Keratinocyte (primary cell): ENCODE measurements around the gene DDX47. TPM values are rescaled to one million over a fixed set of nuclear protein-coding genes. Genes with fewer than 3 reads are reported as not detected.

ENCODE experiments used
- DNase-seq: peaks from one replicate; pipeline ENCODE4 v3.0.0-alpha.2; 2011; ENCODE audit warnings: low read depth, missing footprints, low spot score
- FAIRE-seq: peaks from 2 replicates; lab custom pipeline; 2011; peaks lifted over from hg19 to GRCh38; lab: Jason Lieb, UNC
- H2AFZ ChIP-seq: 2 replicates; pipeline ENCODE4 v1.6.0; 2012; ENCODE audit warnings: low read length, control low read depth, inconsistent platforms; ENCODE audit not compliant: control insufficient read depth
- H3K27ac ChIP-seq: 2 replicates; pipeline ENCODE4 v1.5.1; 2011; ENCODE audit warnings: low read length; ENCODE audit not compliant: control insufficient read depth, insufficient read depth
- H3K27me3 ChIP-seq: 3 replicates; pipeline ENCODE4 v1.6.0; 2011; ENCODE audit warnings: low read length; ENCODE audit not compliant: control insufficient read depth, insufficient read depth; ENCODE audit errors: extremely low read depth
- H3K36me3 ChIP-seq, 2 experiments: 2 replicates in 1 of 2; 3 replicates in 1 of 2; pipeline ENCODE4 v1.5.1; 2011; ENCODE audit warnings: low read length in 2 of 2, mild to moderate bottlenecking in 1 of 2; ENCODE audit not compliant: control insufficient read depth in 2 of 2, insufficient read depth in 2 of 2; ENCODE audit errors: extremely low read depth in 1 of 2
- H3K4me1 ChIP-seq: 3 replicates; pipeline ENCODE4 v1.5.1; 2011; ENCODE audit warnings: low read length; ENCODE audit not compliant: control insufficient read depth, insufficient read depth; ENCODE audit errors: extremely low read depth
- H3K4me2 ChIP-seq: 3 replicates; pipeline ENCODE4 v1.6.0; 2011; ENCODE audit warnings: low read depth, low read length; ENCODE audit not compliant: control insufficient read depth, insufficient read depth; ENCODE audit errors: extremely low read depth
- H3K4me3 ChIP-seq, 3 experiments: fragments of 200-600 bp in 1 of 3; sonication (generic) in 1 of 3; 2 replicates in 2 of 3; 3 replicates in 1 of 3; pipeline ENCODE4 v1.5.1; 2011 to 2016; ENCODE audit warnings: low read length in 3 of 3, mild to moderate bottlenecking in 3 of 3, control low read depth in 2 of 3, inconsistent platforms in 1 of 3, low read depth in 1 of 3, mixed read lengths in 1 of 3, mixed run types in 1 of 3, moderate library complexity in 1 of 3; ENCODE audit not compliant: control insufficient read depth in 2 of 3, insufficient read depth in 2 of 3; ENCODE audit errors: extremely low read depth in 1 of 3
- H3K79me2 ChIP-seq: 2 replicates; pipeline ENCODE4 v1.6.0; 2012; ENCODE audit warnings: low read length; ENCODE audit not compliant: control insufficient read depth, insufficient read depth
- H3K9ac ChIP-seq: 3 replicates; pipeline ENCODE4 v1.6.0; 2011; ENCODE audit warnings: low read length; ENCODE audit not compliant: control insufficient read depth, insufficient read depth; ENCODE audit errors: extremely low read depth
- H3K9me1 ChIP-seq: 3 replicates; pipeline ENCODE4 v1.6.0; 2011; ENCODE audit warnings: low read length; ENCODE audit not compliant: control insufficient read depth, insufficient read depth; ENCODE audit errors: extremely low read depth
- H3K9me3 ChIP-seq: 2 replicates; pipeline ENCODE4 v1.5.1; 2012; ENCODE audit warnings: low read depth, low read length; ENCODE audit not compliant: control insufficient read depth
- H4K20me1 ChIP-seq: 3 replicates; pipeline ENCODE4 v1.6.0; 2011; ENCODE audit warnings: low read length; ENCODE audit not compliant: control insufficient read depth, insufficient read depth; ENCODE audit errors: extremely low read depth
- EZH2 ChIP-seq: IDR thresholded peaks from one replicate; pipeline ENCODE4 v1.6.1; 2012; ENCODE audit warnings: inconsistent platforms, mild to moderate bottlenecking, low read length, moderate library complexity
- dilution Hi-C: fragments of 300-500 bp; cut with MboI; formaldehyde crosslinking; loops from one replicate; pipeline ENCODE4 v1.7.0; 2020; ENCODE audit warnings: low sequenced_read_pairs; ENCODE audit not compliant: extremely low pct_ligation_motif_present
- polyA plus RNA-seq, 5 experiments: library from polyadenylated mRNA; depleted of rRNA in 3 of 5; stranded (reverse) in 3 of 5; stranded (forward) in 1 of 5; unstranded in 1 of 5; fragments of >200 nt; gene quantifications; 1 replicate in 1 of 5; 2 replicates in 3 of 5; 3 replicates in 1 of 5; pipeline versions ENCODE4 v1.2.1 to v1.2.3, GENCODE V29; 2011 to 2012; ENCODE audit warnings: missing spikeins in 2 of 5, low read depth in 1 of 5, low replicate concordance in 1 of 5
- TF ChIP-seq, protein P1 (sequence below), 3 experiments: IDR thresholded peaks in 1 of 3; conservative IDR thresholded peaks in 1 of 3; optimal IDR thresholded peaks in 1 of 3; 2 replicates in 2 of 3; 3 replicates in 1 of 3; pipeline versions ENCODE3 to v1.5.1; 2011; ENCODE audit warnings: low read length in 3 of 3, mild to moderate bottlenecking in 3 of 3, moderate library complexity in 2 of 3, control low read depth in 1 of 3, inconsistent platforms in 1 of 3; ENCODE audit not compliant: insufficient read depth in 2 of 3; ENCODE audit errors: extremely low read depth in 1 of 3

DDX47 gene
- polyA plus RNA-seq, 1 donor (not counting 4 experiments of a cell fraction or from before 2014, with no cell fraction given), result 90.2 TPM

DNA sequence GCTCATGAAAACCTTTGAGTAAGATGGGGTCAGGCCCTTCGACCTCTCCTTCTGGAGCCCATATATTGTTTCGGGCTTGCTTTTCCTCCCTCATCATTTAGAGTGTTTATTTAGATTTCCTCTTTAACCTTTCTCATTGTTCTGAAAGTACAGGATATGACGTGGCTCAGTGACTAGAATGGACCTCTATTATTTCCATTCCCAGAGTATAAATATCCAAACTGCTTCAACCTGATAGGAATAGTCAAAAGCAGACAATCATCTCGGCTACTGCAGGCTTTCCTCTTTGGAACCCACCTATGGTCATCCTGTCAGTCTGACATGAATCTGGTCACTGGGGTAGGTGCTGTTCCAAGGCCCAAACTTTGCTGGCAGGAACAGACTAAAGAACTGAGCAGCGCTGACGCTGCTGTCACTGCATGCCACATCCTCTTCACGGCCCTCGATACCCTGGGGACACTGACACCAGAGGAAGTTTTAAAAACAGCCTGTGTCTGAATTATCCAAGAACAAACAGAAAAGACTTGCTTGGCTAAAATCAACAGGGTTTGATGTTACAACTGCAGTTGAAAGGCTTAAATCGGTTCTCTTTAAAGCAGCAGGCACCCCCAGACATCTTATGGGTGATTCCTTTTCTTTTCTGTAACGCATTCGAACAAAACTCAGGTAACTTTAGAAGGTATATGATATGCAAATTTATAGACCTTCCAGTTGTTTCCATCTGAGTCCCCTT, 5.0 kb upstream of the DDX47 start:
- no peak for TF ChIP-seq EZH2
- TF ChIP-seq, protein P1, sequence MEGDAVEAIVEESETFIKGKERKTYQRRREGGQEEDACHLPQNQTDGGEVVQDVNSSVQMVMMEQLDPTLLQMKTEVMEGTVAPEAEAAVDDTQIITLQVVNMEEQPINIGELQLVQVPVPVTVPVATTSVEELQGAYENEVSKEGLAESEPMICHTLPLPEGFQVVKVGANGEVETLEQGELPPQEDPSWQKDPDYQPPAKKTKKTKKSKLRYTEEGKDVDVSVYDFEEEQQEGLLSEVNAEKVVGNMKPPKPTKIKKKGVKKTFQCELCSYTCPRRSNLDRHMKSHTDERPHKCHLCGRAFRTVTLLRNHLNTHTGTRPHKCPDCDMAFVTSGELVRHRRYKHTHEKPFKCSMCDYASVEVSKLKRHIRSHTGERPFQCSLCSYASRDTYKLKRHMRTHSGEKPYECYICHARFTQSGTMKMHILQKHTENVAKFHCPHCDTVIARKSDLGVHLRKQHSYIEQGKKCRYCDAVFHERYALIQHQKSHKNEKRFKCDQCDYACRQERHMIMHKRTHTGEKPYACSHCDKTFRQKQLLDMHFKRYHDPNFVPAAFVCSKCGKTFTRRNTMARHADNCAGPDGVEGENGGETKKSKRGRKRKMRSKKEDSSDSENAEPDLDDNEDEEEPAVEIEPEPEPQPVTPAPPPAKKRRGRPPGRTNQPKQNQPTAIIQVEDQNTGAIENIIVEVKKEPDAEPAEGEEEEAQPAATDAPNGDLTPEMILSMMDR (optimal IDR thresholded peaks at IDR 0.05 in 1 of 3, IDR thresholded peaks at IDR 0.05 in 1 of 3, conservative IDR thresholded peaks at IDR 0.05 in 1 of 3; ENCODE audit: extremely low read depth in 1 of 3, insufficient read depth in 2 of 3, low read length in 3 of 3), result no peak
- Histone ChIP-seq H3K9ac (no peak overlapping the region), H4K20me1 (no peaks in the 10 kb centered on the region), H3K4me1 (peaks cover 17% of the 10 kb centered on the region), H3K36me3 (no peaks in the 10 kb centered on the region), H3K4me3 (no peak overlapping the region), H3K9me3 (no peaks in the 10 kb centered on the region), H3K4me2 (no peak overlapping the region), H3K79me2 (no peaks in the 10 kb centered on the region), H2AFZ (no peak overlapping the region), H3K27ac (no peak overlapping the region), H3K27me3 (no peaks in the 10 kb centered on the region), H3K9me1 (no peaks in the 10 kb centered on the region)
- dilution Hi-C loops, result no loop called here
- FAIRE-seq, result no peak
- no peak for DNase-seq

DNA sequence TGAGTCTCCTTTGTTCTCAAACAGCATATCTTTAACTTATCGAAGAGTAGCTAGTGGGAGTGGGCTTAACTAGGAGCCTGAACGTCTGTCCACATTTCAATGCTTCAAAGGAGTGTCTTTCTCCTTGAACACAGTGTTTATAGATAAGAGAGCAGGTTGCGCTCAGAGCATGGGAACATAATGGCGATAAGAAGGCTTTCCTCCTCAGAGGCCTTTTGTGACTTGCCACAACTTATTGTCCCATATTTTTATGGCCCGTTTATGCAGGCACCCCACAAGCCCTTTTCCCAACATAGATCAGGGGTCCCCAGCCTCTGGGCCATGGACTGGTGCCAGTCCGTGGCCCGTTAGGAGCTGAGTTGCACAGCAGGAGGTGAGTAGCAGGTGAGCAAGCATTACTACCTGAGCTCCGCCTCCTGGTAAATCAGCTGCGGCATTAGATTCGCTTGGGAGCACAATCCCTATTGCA, 2.6 kb upstream of the DDX47 start:
- H3K4me2 ChIP-seq, result no peak overlapping the region
- H3K9me3 ChIP-seq, result no peaks in the 10 kb centered on the region
- FAIRE-seq (no peak), DNase-seq (no peak)
- H3K9ac ChIP-seq, result no peak overlapping the region
- no peak overlapping the region for H2AFZ ChIP-seq
- peaks cover under 1 to 3% of the 10 kb centered on the region in 2 experiments for H3K36me3 ChIP-seq
- H4K20me1 ChIP-seq, result no peaks in the 10 kb centered on the region
- no peaks in the 10 kb centered on the region for H3K9me1 ChIP-seq
- dilution Hi-C loops, result no loop called here
- H3K27ac ChIP-seq, result no peak overlapping the region
- TF ChIP-seq, protein P1 (optimal IDR thresholded peaks at IDR 0.05 in 1 of 3, IDR thresholded peaks at IDR 0.05 in 1 of 3, conservative IDR thresholded peaks at IDR 0.05 in 1 of 3; ENCODE audit: extremely low read depth in 1 of 3, insufficient read depth in 2 of 3, low read length in 3 of 3), result no peak
- no peak for TF ChIP-seq EZH2
- no peaks in the 10 kb centered on the region for H3K27me3 ChIP-seq
- H3K4me1 ChIP-seq, result peaks cover 7% of the 10 kb centered on the region
- H3K4me3 ChIP-seq, result no peak overlapping the region
- peaks cover 24% of the 10 kb centered on the region for H3K79me2 ChIP-seq
